ENCODE measurements around the gene COL5A3.

The COL5A3 gene

DNA sequence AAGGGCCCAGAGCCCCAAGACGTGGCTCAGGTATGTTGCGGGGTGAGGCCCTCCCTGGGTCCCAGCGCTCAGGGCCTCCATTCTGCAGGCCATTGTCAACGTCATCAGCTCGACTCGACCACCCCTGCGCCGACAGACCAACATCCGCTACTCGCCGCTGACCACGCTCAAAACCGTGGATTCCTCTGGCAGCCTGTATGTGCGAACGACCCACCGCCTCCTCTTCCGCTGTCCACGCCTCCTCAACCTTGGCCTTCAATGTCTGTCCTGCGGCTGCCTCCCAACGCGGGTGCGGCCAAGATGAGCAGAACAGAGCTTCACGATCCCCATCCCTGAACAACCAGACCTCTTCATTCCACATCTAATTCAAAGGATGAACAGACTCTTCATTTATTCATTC, 11.1 kb upstream of the COL5A3 start:
- no peak for FAIRE-seq
- DNase-seq (ENCODE audit: insufficient read length, low spot score), result no peak
- TF ChIP-seq, protein P1, sequence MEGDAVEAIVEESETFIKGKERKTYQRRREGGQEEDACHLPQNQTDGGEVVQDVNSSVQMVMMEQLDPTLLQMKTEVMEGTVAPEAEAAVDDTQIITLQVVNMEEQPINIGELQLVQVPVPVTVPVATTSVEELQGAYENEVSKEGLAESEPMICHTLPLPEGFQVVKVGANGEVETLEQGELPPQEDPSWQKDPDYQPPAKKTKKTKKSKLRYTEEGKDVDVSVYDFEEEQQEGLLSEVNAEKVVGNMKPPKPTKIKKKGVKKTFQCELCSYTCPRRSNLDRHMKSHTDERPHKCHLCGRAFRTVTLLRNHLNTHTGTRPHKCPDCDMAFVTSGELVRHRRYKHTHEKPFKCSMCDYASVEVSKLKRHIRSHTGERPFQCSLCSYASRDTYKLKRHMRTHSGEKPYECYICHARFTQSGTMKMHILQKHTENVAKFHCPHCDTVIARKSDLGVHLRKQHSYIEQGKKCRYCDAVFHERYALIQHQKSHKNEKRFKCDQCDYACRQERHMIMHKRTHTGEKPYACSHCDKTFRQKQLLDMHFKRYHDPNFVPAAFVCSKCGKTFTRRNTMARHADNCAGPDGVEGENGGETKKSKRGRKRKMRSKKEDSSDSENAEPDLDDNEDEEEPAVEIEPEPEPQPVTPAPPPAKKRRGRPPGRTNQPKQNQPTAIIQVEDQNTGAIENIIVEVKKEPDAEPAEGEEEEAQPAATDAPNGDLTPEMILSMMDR (IDR thresholded peaks at IDR 0.05; ENCODE audit: insufficient read depth, missing control alignments), result no peak

GRCh38 chr19:10020851-10021250, 10.5 kb upstream of the COL5A3 start:
- FAIRE-seq, result no peak
- TF ChIP-seq, protein P1 (IDR thresholded peaks at IDR 0.05; ENCODE audit: insufficient read depth, missing control alignments), result no peak
- DNase-seq (ENCODE audit: insufficient read length, low spot score), result no peak

DNA sequence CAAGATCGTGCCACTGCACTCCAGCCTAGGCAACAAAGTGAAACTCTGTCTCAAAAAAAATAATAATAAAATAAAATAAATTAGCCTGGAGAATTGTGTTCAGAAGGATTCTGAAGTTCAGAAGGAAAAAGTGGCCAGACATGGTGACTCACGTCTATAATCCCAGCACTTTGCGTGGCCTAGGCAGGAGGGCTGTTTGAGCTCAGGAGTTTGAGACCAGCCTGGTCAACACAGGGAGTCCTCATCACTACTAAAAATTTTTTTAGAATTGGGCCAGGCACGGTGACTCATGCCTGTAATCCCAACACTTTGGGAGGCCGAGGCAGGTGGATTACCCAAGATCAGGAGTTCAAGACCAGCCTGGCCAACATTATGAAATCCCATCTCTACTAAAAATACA, 8.9 kb upstream of the COL5A3 start:
- TF ChIP-seq, protein P1 (IDR thresholded peaks at IDR 0.05; ENCODE audit: insufficient read depth, missing control alignments), result no peak
- no peak for FAIRE-seq
- DNase-seq (ENCODE audit: insufficient read length, low spot score), result no peak

- FAIRE-seq, result no peak
- no peak for DNase-seq (ENCODE audit: insufficient read length, low spot score)
- TF ChIP-seq, protein P1 (IDR thresholded peaks at IDR 0.05; ENCODE audit: insufficient read depth, missing control alignments), result no peak
Measured at GRCh38 chr19:10018786-10019185, 8.5 kb upstream of the COL5A3 start.

DNA sequence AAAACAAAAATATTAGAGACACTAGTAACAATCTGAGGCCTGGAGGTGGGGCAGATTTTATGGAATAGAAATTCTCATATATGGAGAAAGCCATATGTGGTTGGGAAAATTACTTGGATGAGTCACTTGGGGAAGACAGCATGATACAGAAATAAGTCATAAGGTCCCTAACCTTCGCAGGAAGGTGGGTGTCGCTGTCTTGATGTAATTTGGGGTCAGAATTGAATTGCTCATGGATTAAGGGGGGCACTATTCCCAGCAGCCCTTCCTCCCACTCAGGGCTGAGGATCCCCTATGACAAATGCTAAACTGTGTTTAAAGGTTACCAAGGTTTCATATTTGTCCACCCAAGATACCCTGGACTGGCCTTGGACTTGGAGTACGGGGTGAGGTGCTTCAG, 8.0 kb upstream of the COL5A3 start:
- TF ChIP-seq, protein P1 (IDR thresholded peaks at IDR 0.05; ENCODE audit: insufficient read depth, missing control alignments), result no peak
- FAIRE-seq, result no peak
- no peak for DNase-seq (ENCODE audit: insufficient read length, low spot score)

DNA sequence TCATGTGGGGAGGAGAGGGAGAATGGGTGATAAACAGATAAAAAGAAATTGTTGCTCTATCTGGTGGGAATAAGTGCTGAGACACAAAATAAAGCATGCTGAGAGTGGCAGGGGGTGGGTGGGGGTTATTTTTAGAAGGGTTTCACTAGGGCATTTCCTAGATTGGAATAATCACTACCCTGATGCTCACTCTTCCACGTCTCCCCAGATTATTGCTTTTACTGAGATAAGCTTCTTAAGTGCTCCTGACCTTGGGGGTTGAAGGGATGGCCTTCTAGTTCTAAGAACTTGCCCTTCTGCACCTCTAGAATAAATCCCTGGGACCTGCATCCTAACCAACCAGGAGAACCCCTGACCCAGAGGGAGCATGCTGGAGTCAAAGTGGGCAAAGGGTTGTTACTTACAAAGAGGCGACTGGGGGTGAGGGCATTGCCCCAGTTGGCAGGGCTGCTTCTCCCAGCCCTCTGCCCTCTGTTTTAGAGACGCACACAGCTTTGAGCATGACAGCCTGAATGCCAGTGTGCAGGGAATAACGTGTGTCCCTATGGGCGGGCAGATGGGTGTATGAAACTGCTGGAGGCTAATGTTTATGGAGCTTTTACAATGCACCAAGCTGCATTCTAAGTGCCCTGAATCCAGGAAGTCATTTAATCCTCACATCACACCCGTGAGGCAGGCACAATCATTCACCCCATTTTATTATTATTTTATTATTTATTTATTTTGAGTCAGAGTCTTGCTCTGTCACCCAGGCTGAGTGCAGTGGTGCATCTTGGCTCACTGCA, 3.7 kb upstream of the COL5A3 start:
- TF ChIP-seq, protein P1 (IDR thresholded peaks at IDR 0.05; ENCODE audit: insufficient read depth, missing control alignments), result no peak
- FAIRE-seq (peak; percentile 91), DNase-seq (ENCODE audit: insufficient read length, low spot score) (peak; percentile 72)

DNA sequence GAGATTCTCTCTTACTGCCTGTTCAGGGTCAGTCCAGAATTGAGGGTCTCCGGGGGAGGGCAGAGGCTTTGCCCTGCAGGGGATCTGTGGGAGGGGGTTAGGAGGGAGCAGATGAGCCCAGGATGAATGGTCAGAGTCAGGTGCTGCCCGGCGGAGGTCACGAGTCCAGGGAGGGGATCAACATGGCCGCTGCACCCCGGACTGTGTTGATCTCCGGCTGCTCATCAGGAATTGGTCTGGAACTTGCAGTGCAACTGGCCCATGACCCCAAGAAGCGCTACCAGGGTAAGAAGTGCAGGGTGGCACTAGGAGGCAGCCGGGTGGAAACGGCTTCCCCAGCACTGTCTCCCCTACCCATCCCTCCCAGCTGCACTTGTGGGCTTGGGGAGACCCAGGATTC, 3.0 kb upstream of the COL5A3 start, which contains the start of gene RDH8:
Gene RDH8 (plus strand): TSS at position 168 of the 400 bp plus-strand sequence. CDS start 15 bp downstream, at position 183.
- no peak for DNase-seq (ENCODE audit: insufficient read length, low spot score)
- FAIRE-seq, result no peak
- TF ChIP-seq, protein P1 (IDR thresholded peaks at IDR 0.05; ENCODE audit: insufficient read depth, missing control alignments), result no peak

All from D721Med (cell line).